IMR-90 (cell line): ENCODE data around the gene INO80E.

Experiments
- CTCF ChIP-seq: conservative IDR thresholded peaks from 2 replicates; pipeline ENCODE4 v1.5.1; 2012; ENCODE audit warnings: mild to moderate bottlenecking, low read depth, low read length, improper control_type of control experiment
- MXI1 ChIP-seq: IDR thresholded peaks from 2 replicates; pipeline ENCODE4 v1.6.1; 2012; ENCODE audit warnings: low read depth, mild to moderate bottlenecking, low read length, moderate library complexity, borderline replicate concordance
- POLR2A ChIP-seq: IDR thresholded peaks from 2 replicates; pipeline ENCODE4 v1.6.1; 2012; ENCODE audit warnings: mild to moderate bottlenecking, low read depth, low read length

- TF ChIP-seq CTCF: no peak
- no peak for TF ChIP-seq MXI1
- TF ChIP-seq POLR2A: no peak
Observed at GRCh38 chr16:30010844-30011713, 15.0 kb downstream of the INO80E start, which contains the start of gene DOC2A.
